Duodenal mucosa (tissue), 2 donors: Measurements from ENCODE around the gene IER3IP1.

Experiments used
- H3K27ac ChIP-seq: one replicate; pipeline ENCODE4 v1.7.0; 2013; ENCODE audit warnings: low read depth, low read length
- H3K27me3 ChIP-seq, 2 donors: one replicate each; pipeline ENCODE4 v1.7.0; 2013; ENCODE audit warnings: low read length in 2 of 2, control low read depth in 1 of 2; ENCODE audit not compliant: insufficient read depth in 2 of 2, control insufficient read depth in 1 of 2
- H3K36me3 ChIP-seq, 2 donors: one replicate each; pipeline ENCODE4 v1.7.0; 2013; ENCODE audit warnings: low read length in 2 of 2, control low read depth in 1 of 2; ENCODE audit not compliant: insufficient read depth in 2 of 2, control insufficient read depth in 1 of 2
- H3K4me1 ChIP-seq, 2 donors: one replicate each; pipeline ENCODE4 v1.7.0; 2013; ENCODE audit warnings: low read length in 2 of 2, control low read depth in 1 of 2; ENCODE audit not compliant: insufficient read depth in 2 of 2, control insufficient read depth in 1 of 2
- H3K4me3 ChIP-seq, 2 donors: one replicate each; pipeline ENCODE4 v1.7.0; 2013; ENCODE audit warnings: low read length in 2 of 2, low read depth in 1 of 2
- H3K9ac ChIP-seq, 2 donors: one replicate each; pipeline ENCODE4 v1.7.0; 2013; ENCODE audit warnings: low read length in 2 of 2, low read depth in 1 of 2
- H3K9me3 ChIP-seq, 2 donors: one replicate each; pipeline ENCODE4 v1.7.0; 2013; ENCODE audit warnings: low read length in 2 of 2, control low read depth in 1 of 2; ENCODE audit not compliant: control insufficient read depth in 1 of 2

Gene IER3IP1

DNA sequence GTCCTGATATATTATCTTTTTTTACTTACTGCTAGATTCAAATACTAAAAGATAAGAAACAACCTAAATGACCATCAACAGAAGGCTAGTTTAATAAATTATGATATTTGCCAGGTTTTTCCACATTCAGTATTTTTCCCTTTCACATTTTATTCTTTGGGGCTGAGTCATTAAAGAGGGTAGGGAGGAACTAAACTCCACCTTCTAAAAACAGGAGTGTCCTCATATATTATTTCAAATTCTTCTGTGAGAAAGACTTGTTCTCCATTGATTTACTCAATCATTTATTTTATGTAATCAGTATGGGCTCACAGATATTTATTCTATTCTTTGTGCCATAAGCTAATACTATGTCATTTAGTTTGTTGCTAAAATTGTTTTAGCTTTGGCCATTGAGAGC is 34.9 kb downstream of the IER3IP1 start:
- no peaks in the 10 kb centered on the region for H3K27me3 ChIP-seq
- H3K4me3 ChIP-seq = no peak overlapping the region
- no peak overlapping the region for H3K9ac ChIP-seq
- H3K36me3 ChIP-seq = peaks cover 0 to 5% of the 10 kb centered on the region in 2 donors
- no peaks in the 10 kb centered on the region for H3K9me3 ChIP-seq
- H3K4me1 ChIP-seq = no peaks in the 10 kb centered on the region
- no peak overlapping the region for H3K27ac ChIP-seq

DNA sequence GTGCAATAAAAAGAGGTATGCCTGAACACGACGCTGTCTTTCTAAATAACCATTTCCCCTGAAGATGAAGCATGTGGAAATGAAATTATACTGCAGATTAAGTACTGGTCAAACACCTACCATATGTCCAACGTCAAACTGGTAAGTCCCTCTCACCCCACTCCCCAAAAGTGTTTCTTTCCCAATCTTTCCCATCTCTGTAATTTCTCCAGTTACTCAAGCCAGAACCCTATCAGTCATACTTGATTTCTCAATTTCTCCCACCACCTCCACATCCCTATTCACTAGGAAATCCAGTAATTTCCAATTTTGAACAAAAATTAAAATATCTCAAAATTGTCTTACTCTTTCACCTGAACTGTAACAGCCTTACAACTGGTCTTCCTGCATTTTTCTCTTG is 55.0 kb downstream of the IER3IP1 start:
- Histone ChIP-seq H3K9ac (no peak overlapping the region), H3K4me3 (no peak overlapping the region), H3K27me3 (no peaks in the 10 kb centered on the region)

DNA sequence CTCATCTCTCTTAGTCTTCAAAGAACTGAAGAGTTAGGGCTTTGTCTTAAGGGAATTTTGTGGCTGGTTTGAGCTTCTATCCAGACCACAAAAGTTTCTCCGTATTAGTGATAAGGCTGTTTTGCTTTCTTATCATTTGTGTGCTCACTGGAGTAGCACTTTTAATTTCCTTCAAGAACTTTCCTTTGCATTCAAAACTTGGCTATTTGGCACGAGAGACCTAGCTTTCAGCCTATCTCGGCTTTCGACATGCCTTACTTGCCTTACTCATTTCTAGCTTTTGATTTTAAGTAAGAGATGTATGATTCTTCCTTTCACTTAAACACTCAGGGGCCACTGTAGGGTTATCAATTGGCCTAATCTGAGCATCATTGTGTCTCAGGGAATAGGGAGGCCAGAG is 55.7 kb downstream of the IER3IP1 start:
- Histone ChIP-seq H3K36me3 (peaks cover 0 to 5% of the 10 kb centered on the region in 2 donors), H3K4me3 (no peak overlapping the region), H3K9me3 (no peaks in the 10 kb centered on the region), H3K4me1 (no peaks in the 10 kb centered on the region), H3K27me3 (no peaks in the 10 kb centered on the region), H3K9ac (no peak overlapping the region), H3K27ac (no peak overlapping the region)

More for the DNA sequence above, 55.0 kb downstream of the IER3IP1 start:
- no peak overlapping the region for H3K27ac ChIP-seq
- no peaks in the 10 kb centered on the region for H3K9me3 ChIP-seq
- peaks cover 0 to 5% of the 10 kb centered on the region in 2 donors for H3K36me3 ChIP-seq
- H3K4me1 ChIP-seq = no peaks in the 10 kb centered on the region

- Histone ChIP-seq H3K27me3 (no peaks in the 10 kb centered on the region), H3K9ac (no peak overlapping the region), H3K9me3 (no peaks in the 10 kb centered on the region), H3K36me3 (peaks cover 9 to 16% of the 10 kb centered on the region in 2 donors), H3K4me1 (no peaks in the 10 kb centered on the region), H3K4me3 (no peak overlapping the region), H3K27ac (no peak overlapping the region)
Measured at GRCh38 chr18:47118981-47119380, 57.2 kb downstream of the IER3IP1 start.

DNA sequence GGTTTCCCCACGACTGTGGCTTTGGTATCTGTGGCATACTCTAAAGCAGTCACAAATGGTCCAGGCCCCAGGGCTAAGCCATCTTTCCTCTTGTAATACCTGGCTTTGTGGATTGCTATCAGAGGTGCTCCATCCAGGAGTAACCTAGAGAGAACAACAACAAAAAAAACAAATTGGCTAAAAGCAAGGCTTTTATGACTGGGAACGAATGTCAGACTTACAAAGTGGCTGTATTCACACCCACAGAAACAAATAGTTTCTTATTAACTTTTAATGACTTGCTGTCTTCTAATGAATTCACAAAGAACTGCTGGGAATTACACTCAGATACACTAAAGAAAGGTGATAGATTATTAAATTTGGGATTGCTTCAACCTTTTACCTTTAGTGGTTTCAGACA is 61.0 kb downstream of the IER3IP1 start:
- H3K4me1 ChIP-seq = no peaks in the 10 kb centered on the region

GRCh38 chr18:47113796-47114540 is 62.2 kb downstream of the IER3IP1 start:
- Histone ChIP-seq H3K4me3 (no peak overlapping the region), H3K36me3 (peaks cover 18 to 53% of the 10 kb centered on the region in 2 donors), H3K9me3 (no peaks in the 10 kb centered on the region), H3K9ac (no peak overlapping the region), H3K27ac (no peak overlapping the region), H3K27me3 (no peaks in the 10 kb centered on the region), H3K4me1 (no peaks in the 10 kb centered on the region)

More for the DNA sequence above, 61.0 kb downstream of the IER3IP1 start:
- no peaks in the 10 kb centered on the region for H3K9me3 ChIP-seq
- H3K4me3 ChIP-seq = no peak overlapping the region
- H3K27me3 ChIP-seq = no peaks in the 10 kb centered on the region
- peaks cover 17 to 47% of the 10 kb centered on the region in 2 donors for H3K36me3 ChIP-seq
- H3K9ac ChIP-seq = no peak overlapping the region
- H3K27ac ChIP-seq = no peak overlapping the region

- Histone ChIP-seq H3K4me3 (no peak overlapping the region), H3K4me1 (no peaks in the 10 kb centered on the region), H3K36me3 (peaks cover 27 to 69% of the 10 kb centered on the region in 2 donors), H3K27me3 (no peaks in the 10 kb centered on the region), H3K27ac (no peak overlapping the region), H3K9me3 (no peaks in the 10 kb centered on the region), H3K9ac (no peak overlapping the region)
Measured at GRCh38 chr18:47110492-47111274, 65.5 kb downstream of the IER3IP1 start.

DNA sequence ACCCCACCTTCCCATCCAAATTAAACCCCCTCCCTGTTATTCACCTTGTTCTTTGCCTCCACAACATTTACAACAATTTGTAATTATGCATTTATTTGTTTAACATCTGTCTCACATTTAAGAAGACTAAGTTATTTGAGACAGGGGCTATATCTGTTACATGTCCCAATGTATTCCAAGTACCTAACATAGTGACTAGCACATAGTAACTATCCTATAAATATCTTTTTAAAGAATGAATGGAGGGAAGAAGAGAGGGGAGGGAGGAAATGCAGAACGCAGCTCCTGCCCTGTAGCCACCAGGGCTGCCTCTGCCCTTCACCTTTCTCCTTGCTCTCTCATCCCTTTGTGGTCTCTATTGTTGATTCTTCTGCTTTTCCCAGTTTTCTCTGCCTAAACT is 66.4 kb downstream of the IER3IP1 start:
- Histone ChIP-seq H3K9me3 (no peaks in the 10 kb centered on the region), H3K9ac (no peak overlapping the region), H3K27ac (no peak overlapping the region), H3K36me3 (peaks cover 27 to 73% of the 10 kb centered on the region in 2 donors), H3K4me3 (no peak overlapping the region), H3K4me1 (no peaks in the 10 kb centered on the region), H3K27me3 (no peaks in the 10 kb centered on the region)

DNA sequence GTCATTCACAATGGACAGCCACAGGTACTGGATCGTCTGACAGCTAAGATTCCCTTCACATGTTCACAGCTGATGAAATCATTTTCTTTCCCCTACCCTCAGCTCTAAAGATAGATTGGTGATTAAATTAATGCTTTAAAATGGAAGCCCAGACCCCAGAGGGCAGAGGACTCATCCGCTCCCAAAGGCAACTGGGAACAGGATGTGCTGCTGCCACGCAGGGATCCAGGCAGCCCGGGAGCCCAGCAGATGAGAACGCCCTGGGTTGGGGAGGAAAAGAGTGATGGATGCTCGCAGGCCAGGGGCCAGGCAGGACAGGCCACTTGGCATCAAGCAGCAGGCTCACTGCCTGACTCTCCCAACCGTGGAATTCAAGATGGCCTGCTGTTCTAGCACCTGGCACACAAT is 67.2 kb downstream of the IER3IP1 start:
- Histone ChIP-seq H3K36me3 (peaks cover 22 to 73% of the 10 kb centered on the region in 2 donors), H3K27ac (no peak overlapping the region), H3K4me1 (no peaks in the 10 kb centered on the region), H3K9me3 (no peaks in the 10 kb centered on the region), H3K4me3 (no peak overlapping the region), H3K27me3 (no peaks in the 10 kb centered on the region), H3K9ac (no peak overlapping the region)

GRCh38 chr18:47108373-47108772 is 67.8 kb downstream of the IER3IP1 start:
- Histone ChIP-seq H3K27me3 (no peaks in the 10 kb centered on the region), H3K9ac (no peak overlapping the region), H3K9me3 (no peaks in the 10 kb centered on the region), H3K27ac (no peak overlapping the region), H3K4me3 (no peak overlapping the region), H3K36me3 (peaks cover 19 to 69% of the 10 kb centered on the region in 2 donors), H3K4me1 (no peaks in the 10 kb centered on the region)
